ENCODE measurements around the gene SAE1.
"Not testable (repeated sequence)": the region's sequence is repeated elsewhere in the genome, so short reads cannot be mapped to it uniquely, and the experiment has no call there.

The SAE1 gene

GRCh38 chr19:47130589-47131227 is at the start of gene SAE1:
TSS of gene SAE1 (plus strand) at chr19:47130835. CDS start at chr19:47130931, 96 bp downstream.
- peak; percentile 96 to 97 for DNase-seq

DNA sequence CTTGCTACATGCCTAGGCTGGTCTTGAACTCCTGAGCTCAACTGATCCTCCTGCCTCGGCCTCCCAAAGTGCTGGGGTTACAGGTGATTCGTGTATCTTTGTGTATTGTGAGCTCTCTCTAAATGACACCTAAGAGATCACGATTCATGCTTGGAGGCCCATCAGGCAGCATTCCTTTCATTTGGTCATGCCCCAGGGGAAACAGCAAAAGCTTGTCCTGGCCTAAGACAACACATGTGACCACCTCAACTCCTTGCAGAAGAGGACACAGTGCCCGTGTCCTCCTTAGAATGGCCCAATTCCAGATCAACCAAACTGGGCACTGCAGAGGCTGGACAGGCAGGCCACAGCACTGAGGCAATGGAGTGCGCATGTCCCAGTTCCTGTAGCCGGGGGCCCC is 49.5 kb upstream of the SAE1 start:
- no peak for DNase-seq

DNA sequence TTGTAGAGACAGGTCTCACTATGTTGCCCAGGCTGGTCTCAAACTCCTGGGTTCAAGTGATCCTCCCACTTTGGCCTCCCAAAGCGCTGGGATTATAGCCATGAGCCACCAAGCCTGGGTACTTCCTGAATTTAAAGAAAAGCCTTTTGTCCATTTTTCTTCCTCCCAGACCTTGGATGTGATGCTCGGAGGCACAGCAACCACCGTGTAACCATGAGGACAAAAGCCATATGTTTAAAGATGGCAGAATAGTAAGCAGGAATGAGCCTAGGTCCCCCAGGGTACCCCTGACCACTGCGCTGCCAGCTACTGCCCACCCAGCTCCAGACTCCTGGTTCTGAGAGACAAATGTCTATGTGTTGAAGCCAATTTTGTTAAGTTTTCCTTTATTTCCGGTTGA is 48.1 kb upstream of the SAE1 start:
- DNase-seq, result no peak

DNA sequence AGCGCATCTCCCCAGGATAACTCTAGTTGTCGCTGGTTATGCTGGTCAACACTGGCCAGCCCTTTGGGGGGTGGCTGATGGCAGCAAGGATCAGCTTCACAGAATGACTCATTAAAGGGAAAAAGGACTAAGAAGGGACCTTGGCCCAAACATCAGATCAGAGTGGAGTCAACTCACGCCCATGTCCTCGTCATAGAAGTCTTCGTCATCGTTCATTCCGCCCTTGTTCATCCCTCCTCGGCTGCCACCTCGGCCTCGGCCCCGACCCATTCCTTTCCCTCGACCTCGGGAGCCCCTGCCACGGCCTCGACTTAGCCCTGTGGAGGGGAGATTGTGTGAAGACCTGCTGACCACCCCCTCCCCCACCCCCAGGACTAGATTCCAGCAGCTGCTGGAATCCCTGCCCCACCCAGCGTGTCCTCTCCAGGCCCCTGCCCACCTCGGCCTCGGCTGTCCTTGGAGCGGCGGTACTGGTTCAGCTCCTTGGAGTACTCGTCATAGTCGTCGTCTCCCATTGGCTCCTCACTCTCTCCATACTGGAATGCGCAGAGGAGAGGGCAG is 45.7 kb upstream of the SAE1 start:
- DNase-seq, result no peak

GRCh38 chr19:47086280-47086679 is 44.4 kb upstream of the SAE1 start:
- DNase-seq, result no peak

DNA sequence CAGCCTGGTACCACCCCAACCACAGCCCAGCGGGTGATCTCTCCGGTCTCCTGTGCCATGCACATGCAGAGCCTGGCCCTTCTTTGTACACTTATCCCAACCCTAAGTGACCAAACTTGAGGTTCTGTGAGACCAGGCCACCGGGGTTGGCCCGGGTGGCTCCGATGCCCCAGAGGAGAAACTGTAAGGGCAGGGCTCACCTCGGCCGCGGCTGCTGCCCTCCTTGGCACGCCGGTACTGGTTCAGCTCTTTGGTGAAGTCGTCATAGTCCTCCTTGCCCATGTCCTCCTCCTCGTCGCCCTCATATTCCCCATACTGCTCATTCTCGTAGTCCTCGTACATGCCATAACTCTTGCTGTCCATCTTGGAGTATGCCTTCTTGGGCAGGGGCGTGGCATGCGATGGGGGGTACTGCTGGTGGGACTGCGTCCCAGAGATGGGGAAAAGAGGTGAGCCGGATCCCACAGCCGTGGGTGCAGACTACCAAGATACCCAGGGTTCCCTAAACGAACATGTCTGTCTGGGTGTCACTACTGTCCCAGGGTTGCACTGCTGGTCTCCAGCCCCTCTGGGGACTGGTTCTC is 40.8 kb upstream of the SAE1 start:
- no peak for DNase-seq

- DNase-seq, result no peak
Observed at GRCh38 chr19:47093254-47093653, 37.4 kb upstream of the SAE1 start.

DNA sequence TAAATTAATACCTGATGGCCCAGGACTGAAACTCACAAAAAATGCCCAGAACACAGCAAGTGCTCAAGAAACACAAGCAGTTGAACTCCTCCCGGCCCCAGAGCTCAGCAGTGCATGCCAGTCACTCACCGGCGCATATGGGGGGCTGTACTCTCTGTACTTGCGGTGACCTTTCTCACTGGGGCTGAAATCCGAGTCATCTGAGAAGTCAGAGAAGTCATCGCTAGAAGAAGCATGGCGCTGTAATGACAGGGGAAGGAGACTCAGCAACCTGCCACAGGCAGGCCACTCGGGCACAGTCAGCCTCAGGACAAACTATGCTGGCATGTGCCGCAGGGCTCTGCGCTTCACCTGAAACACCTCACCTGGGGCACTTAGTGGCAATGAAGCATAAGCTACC is 36.8 kb upstream of the SAE1 start:
- DNase-seq, result no peak

GRCh38 chr19:47094557-47095475 is 35.8 kb upstream of the SAE1 start:
- peak in 1 of 2 experiments; percentile 4 for DNase-seq

DNA sequence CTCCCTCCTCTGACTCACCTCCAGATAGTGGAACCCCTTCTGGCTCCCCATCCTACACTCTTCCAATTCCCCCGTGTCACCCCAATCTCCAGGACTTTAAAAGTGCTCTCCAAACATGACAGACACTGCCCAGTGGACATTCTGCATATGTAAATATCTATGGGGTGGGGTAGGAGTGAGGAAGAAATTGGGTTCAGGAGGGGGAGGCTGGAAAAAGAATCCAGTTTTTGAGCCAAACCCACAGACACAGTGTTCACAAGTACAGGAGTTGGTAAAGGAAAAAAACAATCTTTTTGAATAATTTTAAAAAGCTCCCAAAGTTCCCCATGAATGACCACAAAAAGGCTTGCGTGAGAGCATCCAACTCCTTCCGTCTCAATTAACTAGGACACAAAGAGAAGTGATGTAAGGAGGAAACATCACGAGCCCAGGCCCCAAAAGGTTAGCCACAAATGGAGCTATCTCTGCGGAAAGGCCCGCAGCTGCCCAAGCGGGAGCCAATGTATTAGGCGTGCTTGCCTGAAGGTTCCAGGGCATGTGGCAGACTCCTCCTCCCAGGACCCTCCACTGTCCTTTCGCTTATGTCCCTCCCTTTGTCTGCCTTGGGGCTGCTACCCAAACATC is 35.0 kb upstream of the SAE1 start:
- no peak for DNase-seq

DNA sequence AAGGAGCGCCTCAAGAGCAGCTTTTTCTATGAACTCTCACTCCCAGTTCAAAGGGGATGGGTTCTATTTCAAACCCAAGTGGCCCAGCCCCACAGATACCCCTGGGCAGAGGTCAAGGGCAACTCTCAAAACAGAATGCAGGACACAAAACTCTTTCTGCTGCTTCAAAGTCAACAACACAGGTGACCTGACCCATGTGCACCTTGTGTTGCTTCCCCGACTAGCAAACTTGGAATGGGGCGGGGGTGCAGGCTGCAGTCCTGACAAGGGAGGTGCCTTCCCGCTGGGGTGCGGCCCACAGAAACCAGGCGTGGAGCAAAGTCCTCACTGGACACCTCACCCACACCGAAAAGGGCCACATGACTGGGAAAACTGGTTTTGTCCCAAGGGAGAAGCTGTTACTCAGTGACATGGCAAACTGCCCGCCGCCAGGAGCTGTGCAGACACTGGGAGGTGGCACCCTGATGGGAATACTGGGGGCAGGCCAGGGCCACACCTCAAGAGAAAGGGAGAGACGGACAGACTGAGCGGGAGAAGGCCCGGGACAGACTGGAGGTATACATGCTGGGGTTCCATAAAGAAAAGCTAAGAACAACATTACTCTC is 34.4 kb upstream of the SAE1 start:
- no peak for DNase-seq

GRCh38 chr19:47096721-47097120 is 33.9 kb upstream of the SAE1 start:
- DNase-seq, result no peak

GRCh38 chr19:47097396-47098201 is 33.0 kb upstream of the SAE1 start:
- DNase-seq, result no peak

GRCh38 chr19:47098608-47099007 is 32.0 kb upstream of the SAE1 start:
- no peak for DNase-seq

GRCh38 chr19:47099576-47100050 is 31.0 kb upstream of the SAE1 start:
- no peak for DNase-seq

GRCh38 chr19:47100290-47100689 is 30.3 kb upstream of the SAE1 start:
- no peak for DNase-seq

- not testable (repeated sequence) for DNase-seq
Observed at GRCh38 chr19:47101116-47101515, 29.5 kb upstream of the SAE1 start.

GRCh38 chr19:47102346-47103060 is 28.1 kb upstream of the SAE1 start:
- DNase-seq, result no peak

DNA sequence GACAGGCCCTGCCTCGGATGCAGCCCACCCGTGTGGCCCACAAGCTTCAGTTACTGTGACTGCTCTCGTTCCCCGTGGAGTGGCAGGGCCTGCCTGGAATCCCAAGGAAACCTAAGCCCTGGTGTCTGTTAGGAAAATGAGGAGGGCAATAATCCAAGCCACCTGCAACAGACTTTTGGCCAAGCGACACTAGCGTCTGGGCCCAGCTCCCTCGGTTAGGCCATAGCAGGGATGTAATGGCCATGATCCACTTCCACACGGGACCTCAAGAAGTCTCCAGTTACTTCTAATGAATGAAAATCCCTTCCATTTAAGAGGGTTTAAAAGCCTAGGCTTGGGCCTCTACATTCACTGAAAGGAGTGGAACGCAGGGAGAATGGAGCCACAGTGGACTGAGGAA is 26.0 kb upstream of the SAE1 start:
- DNase-seq, result no peak

DNA sequence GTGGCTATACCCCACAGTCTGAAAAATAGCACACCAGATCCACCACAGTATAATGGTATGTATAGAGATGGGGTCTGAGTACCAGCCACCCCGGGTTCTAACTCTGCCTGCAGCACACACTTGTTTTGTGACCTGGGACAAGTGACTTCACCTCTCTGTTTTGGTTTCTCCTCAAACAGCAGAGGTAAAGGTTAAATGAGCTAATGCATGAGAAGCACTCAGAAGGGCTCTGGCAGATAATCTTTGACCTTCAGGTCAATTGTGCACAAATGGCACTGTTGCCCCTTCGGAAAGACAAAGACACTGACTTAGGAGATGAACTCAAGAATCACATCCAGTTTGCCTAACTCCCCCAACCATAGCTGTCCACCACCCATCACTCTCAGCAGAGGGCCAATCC is 24.8 kb upstream of the SAE1 start:
- DNase-seq, result no peak

DNA sequence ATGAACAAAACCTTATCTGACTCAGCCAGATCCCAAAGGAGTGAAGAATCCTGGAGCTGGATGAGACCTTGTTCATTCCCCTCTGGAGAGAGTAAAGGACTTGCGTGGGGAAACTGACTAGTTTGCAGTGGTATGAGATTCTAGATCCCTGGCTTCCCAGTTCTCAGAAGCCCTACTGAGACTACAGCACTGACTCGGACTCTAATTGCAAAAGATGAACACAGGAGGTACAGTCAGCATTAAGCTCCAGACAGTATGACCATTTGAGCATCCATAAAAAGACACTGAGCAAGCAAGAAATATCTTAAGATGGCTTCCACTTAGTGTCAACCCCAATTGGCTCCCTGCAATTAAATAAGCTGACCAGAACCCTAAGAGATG is 23.8 kb upstream of the SAE1 start:
- no peak for DNase-seq
